ENCODE results near the gene FAM114A2.

DNA sequence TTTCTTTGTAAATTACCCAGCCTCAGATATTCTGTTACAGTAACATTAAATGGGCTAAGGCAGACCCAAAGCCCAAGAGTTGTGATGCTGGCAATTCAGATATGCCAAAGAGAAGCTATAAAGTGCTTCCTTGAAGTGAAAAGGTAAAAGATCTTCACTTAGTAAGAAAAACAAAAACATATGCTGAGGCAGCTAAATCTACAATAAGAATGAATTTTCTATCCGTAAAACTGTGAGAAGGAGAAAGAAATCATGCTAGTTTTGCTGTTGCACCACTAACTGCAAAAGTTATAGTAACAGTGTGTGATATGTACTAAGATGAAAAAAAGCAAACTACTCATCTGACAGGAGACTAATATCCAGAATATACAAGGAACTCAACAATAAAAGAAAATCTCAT lies 39.9 kb downstream of the FAM114A2 start:
- no peak for TF ChIP-seq ZNF274 (IDR thresholded peaks at IDR 0.05; ENCODE audit: low read depth, low read length)
- TF ChIP-seq SUZ12 (IDR thresholded peaks at IDR 0.05; ENCODE audit: extremely low read depth, insufficient read depth, insufficient read length) = no peak
- no peak for TF ChIP-seq YY1 (IDR thresholded peaks at IDR 0.05; ENCODE audit: insufficient read depth, insufficient read length)

Measured in NT2/D1 (cell line).